B cell (primary cell): ENCODE data around the gene PBXIP1. TPM values are rescaled to one million over a fixed set of nuclear protein-coding genes. Genes with fewer than 3 reads are reported as not detected.

Experiments used
- ATAC-seq: fragments of 200-7000 bp; cut with Tn5 transposase; one replicate; pipeline ENCODE4 v1.10.0; 2021; ENCODE audit warnings: low read depth, mild to moderate bottlenecking, moderate number of reproducible peaks, moderate library complexity
- CTCF ChIA-PET: fragments of 350-600 bp; sonication (Branson Sonifier 250); formaldehyde crosslinking; loops from one replicate; lab custom pipeline; 2021; ENCODE audit warnings: antibody characterized with exemption, inconsistent platforms; lab: Charles Lee
- POLR2A ChIA-PET: fragments of 350-600 bp; sonication (Branson Sonifier 250); formaldehyde crosslinking; loops from one replicate; lab custom pipeline; 2021; ENCODE audit warnings: antibody characterized with exemption; lab: Charles Lee
- DNase-seq: peaks from one replicate; pipeline ENCODE4 v3.0.0; 2013
- H2AFZ ChIP-seq: 2 replicates; pipeline ENCODE4 v1.6.1; 2012; ENCODE audit warnings: mild to moderate bottlenecking, low read depth, low read length; ENCODE audit not compliant: insufficient read depth, poor library complexity, severe bottlenecking
- H3K27ac ChIP-seq, 2 donors: 1 replicate in 1 of 2; 2 replicates in 1 of 2; pipeline ENCODE4 v1.5.1; 2012 to 2013; ENCODE audit warnings: low read length in 2 of 2, mild to moderate bottlenecking in 2 of 2, moderate library complexity in 1 of 2
- H3K27me3 ChIP-seq, 4 experiments: fragments of 200-600 bp in 1 of 4; sonication (generic) in 1 of 4; replicated peaks in 1 of 4; 1 replicate in 2 of 4; 2 replicates in 2 of 4; pipeline versions ENCODE4 v1.6.1 to v1.7.0; 2013 to 2016; ENCODE audit warnings: low read length in 3 of 4, mild to moderate bottlenecking in 2 of 4, mixed read lengths in 1 of 4, moderate library complexity in 1 of 4; ENCODE audit not compliant: insufficient read depth in 4 of 4, control insufficient read depth in 3 of 4; ENCODE audit errors: control extremely low read depth in 1 of 4
- H3K36me3 ChIP-seq, 2 experiments: replicated peaks in 1 of 2; 1 replicate in 1 of 2; 2 replicates in 1 of 2; pipeline versions ENCODE4 v1.6.1 to v1.7.1; 2013; ENCODE audit warnings: low read length in 1 of 2; ENCODE audit not compliant: insufficient read depth in 2 of 2, control insufficient read depth in 1 of 2; ENCODE audit errors: control extremely low read depth in 1 of 2, extremely low read depth in 1 of 2
- H3K4me1 ChIP-seq, 2 donors: fragments of 200-600 bp in 1 of 2; sonication (generic) in 1 of 2; 1 replicate in 1 of 2; 2 replicates in 1 of 2; pipeline versions ENCODE4 v1.5.1 to v1.6.1; 2013 to 2017; ENCODE audit warnings: low read length in 2 of 2; ENCODE audit not compliant: control insufficient read depth in 2 of 2, insufficient read depth in 2 of 2
- H3K4me2 ChIP-seq: replicated peaks from 2 replicates; pipeline ENCODE3; 2012; ENCODE audit warnings: mild to moderate bottlenecking, low read depth, low read length; ENCODE audit not compliant: poor library complexity, severe bottlenecking
- H3K4me3 ChIP-seq, 5 experiments: fragments of 200-600 bp in 1 of 5; sonication (generic) in 1 of 5; 1 replicate in 3 of 5; 2 replicates in 2 of 5; pipeline versions ENCODE4 v1.5.1 to v1.7.0; 2011 to 2016; ENCODE audit warnings: low read length in 4 of 5, mild to moderate bottlenecking in 4 of 5, low read depth in 2 of 5, control low read depth in 1 of 5, moderate library complexity in 1 of 5; ENCODE audit not compliant: insufficient read depth in 1 of 5; ENCODE audit errors: control extremely low read depth in 1 of 5, extremely low read depth in 1 of 5
- H3K79me2 ChIP-seq: fragments of 200-600 bp; sonication (generic); one replicate; pipeline ENCODE4 v1.6.0; 2016; ENCODE audit warnings: low read length; ENCODE audit not compliant: control insufficient read depth, insufficient read depth
- H3K9ac ChIP-seq: fragments of 200-600 bp; sonication (generic); 2 replicates; pipeline ENCODE4 v1.6.1; 2017; ENCODE audit warnings: mild to moderate bottlenecking, low read length, moderate library complexity
- H3K9me3 ChIP-seq, 3 donors: one replicate each; pipeline versions ENCODE4 v1.6.1 to v1.7.1; 2013; ENCODE audit warnings: low read length in 2 of 3; ENCODE audit not compliant: control insufficient read depth in 2 of 3, insufficient read depth in 1 of 3; ENCODE audit errors: control extremely low read depth in 1 of 3
- H4K20me1 ChIP-seq: 2 replicates; pipeline ENCODE4 v1.6.0; 2012; ENCODE audit warnings: mild to moderate bottlenecking, low read length; ENCODE audit not compliant: insufficient read depth, control insufficient read depth, poor library complexity, severe bottlenecking
- H3K27ac Mint-ChIP-seq: one replicate; pipeline ENCODE4 v1.8.0; 2021; ENCODE audit warnings: mixed read lengths
- H3K27me3 Mint-ChIP-seq: one replicate; pipeline ENCODE4 v1.8.0; 2021; ENCODE audit warnings: mixed read lengths
- H3K4me1 Mint-ChIP-seq: one replicate; pipeline ENCODE4 v1.8.0; 2021; ENCODE audit warnings: mixed read lengths
- H3K4me3 Mint-ChIP-seq: one replicate; pipeline ENCODE4 v1.8.0; 2021; ENCODE audit warnings: mixed read lengths
- H3K9me3 Mint-ChIP-seq: one replicate; pipeline ENCODE4 v1.8.0; 2022; ENCODE audit warnings: mixed read lengths; ENCODE audit not compliant: insufficient read depth
- EZH2 ChIP-seq: IDR thresholded peaks from 2 replicates; pipeline ENCODE4 v1.6.1; 2012; ENCODE audit warnings: borderline replicate concordance, low read depth, mild to moderate bottlenecking, moderate library complexity, low read length; ENCODE audit not compliant: insufficient read depth, poor library complexity, severe bottlenecking
- WGBS: methylation state at CpG from one replicate; pipeline ENCODE4 v1.1.5; 2013; ENCODE audit warnings: missing lambda C conversion rate; ENCODE audit not compliant: insufficient coverage; 5-methylcytosine and 5-hydroxymethylcytosine counted together
- intact Hi-C: fragments of 100-400 bp; cut with micrococcal nuclease; formaldehyde crosslinking; loops from one replicate; pipeline ENCODE4 v1.10.0; 2022
- polyA plus RNA-seq: library from polyadenylated mRNA; depleted of rRNA; stranded (reverse); fragments of >200 nt; gene quantifications from 2 replicates; pipeline ENCODE4 v1.2.3, GENCODE V29; 2012
- total RNA-seq, 2 donors: library from RNA; stranded (reverse); fragments of 120-200 nt in 1 of 2; gene quantifications; 1 replicate in 1 of 2; 2 replicates in 1 of 2; pipeline versions ENCODE4 v1.2.3 to v1.2.4, GENCODE V29; 2013 to 2022
- TF ChIP-seq, protein P1 (sequence below): fragments of 200-600 bp; IDR thresholded peaks from one replicate; pipeline ENCODE4 v1.8.0; 2022; ENCODE audit warnings: antibody characterized with exemption, mild to moderate bottlenecking

PBXIP1 gene
- total and polyA plus RNA-seq, 2 donors (not counting 1 experiment from before 2014, with no cell fraction given): 77.6 to 212 TPM

- peak overlapping the region; percentile 82 for H3K4me2 ChIP-seq
- ChIA-PET POLR2A (no interaction called here), CTCF (interaction anchor here (1.2 to 2.3 kb wide), 2 partner anchors 10 to 58 kb away, joined by 3 to 5 read pairs; no protein-coding TSS in a partner anchor)
- peak overlapping the region in 1 of 2 donors; percentile 88 for H3K27ac ChIP-seq
- Mint-ChIP-seq H3K4me3 (peak overlapping the region; percentile 45), H3K27ac (peak overlapping the region; percentile 74), H3K27me3 (no peaks in the 10 kb centered on the region), H3K4me1 (peaks cover 77% of the 10 kb centered on the region), H3K9me3 (no peaks in the 10 kb centered on the region)
- intact Hi-C loops: no loop called here
- ATAC-seq: no peak
- no peaks in the 10 kb centered on the region for H3K27me3 ChIP-seq
- H3K9me3 ChIP-seq: no peaks in the 10 kb centered on the region
- peak; percentile 52 for DNase-seq
- peak overlapping the region; percentile 56 for H3K9ac ChIP-seq
- peaks cover 19% of the 10 kb centered on the region for H4K20me1 ChIP-seq
- 52% methylated on average over 4 of the region's 5 CpGs for WGBS
- peaks cover 22% of the 10 kb centered on the region for H3K79me2 ChIP-seq
- H3K36me3 ChIP-seq: peaks cover 0 to 21% of the 10 kb centered on the region in 2 experiments
- H2AFZ ChIP-seq: no peak overlapping the region
- peaks cover 54 to 77% of the 10 kb centered on the region in 2 donors for H3K4me1 ChIP-seq
- peak overlapping the region in 1 of 5 experiments; percentile 41 for H3K4me3 ChIP-seq
- no peak for TF ChIP-seq EZH2
- TF ChIP-seq, protein P1, sequence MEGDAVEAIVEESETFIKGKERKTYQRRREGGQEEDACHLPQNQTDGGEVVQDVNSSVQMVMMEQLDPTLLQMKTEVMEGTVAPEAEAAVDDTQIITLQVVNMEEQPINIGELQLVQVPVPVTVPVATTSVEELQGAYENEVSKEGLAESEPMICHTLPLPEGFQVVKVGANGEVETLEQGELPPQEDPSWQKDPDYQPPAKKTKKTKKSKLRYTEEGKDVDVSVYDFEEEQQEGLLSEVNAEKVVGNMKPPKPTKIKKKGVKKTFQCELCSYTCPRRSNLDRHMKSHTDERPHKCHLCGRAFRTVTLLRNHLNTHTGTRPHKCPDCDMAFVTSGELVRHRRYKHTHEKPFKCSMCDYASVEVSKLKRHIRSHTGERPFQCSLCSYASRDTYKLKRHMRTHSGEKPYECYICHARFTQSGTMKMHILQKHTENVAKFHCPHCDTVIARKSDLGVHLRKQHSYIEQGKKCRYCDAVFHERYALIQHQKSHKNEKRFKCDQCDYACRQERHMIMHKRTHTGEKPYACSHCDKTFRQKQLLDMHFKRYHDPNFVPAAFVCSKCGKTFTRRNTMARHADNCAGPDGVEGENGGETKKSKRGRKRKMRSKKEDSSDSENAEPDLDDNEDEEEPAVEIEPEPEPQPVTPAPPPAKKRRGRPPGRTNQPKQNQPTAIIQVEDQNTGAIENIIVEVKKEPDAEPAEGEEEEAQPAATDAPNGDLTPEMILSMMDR: no peak
These were observed 14.4 kb downstream of the PBXIP1 start for GRCh38 chr1:154941333-154942013.

DNA sequence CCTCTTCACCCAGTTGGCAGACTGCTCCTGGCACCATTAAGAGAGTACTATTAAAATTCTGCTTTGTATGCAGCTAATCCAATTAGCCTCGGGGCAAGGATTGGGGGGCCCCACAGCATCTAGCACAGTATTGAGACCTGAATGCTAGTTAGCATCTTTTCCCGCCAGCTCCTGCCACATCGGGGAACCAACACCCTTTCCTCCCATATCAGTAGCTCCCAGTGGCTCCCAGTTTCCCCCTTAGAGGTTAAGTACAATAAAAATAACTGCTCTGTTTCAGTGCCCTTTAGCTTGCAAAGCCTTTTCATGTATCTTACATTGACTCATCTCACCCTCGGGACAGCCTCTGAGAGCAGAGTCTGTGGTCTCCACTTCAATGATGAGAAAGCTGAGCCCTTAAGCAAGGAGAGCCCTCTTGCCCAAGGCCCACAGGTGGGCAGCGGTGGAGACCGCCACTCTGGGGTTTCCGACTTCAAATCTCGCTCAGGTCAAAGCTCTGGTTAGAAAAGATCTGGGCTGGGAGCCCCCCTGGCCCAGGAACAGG lies 15.2 kb downstream of the PBXIP1 start:
- H3K9me3 ChIP-seq: no peaks in the 10 kb centered on the region
- intact Hi-C loops: no loop called here
- peak overlapping the region; percentile 45 for H3K4me3 Mint-ChIP-seq
- H3K79me2 ChIP-seq: peaks cover 29% of the 10 kb centered on the region
- H3K9me3 Mint-ChIP-seq: no peaks in the 10 kb centered on the region
- H3K4me1 Mint-ChIP-seq: peaks cover 78% of the 10 kb centered on the region
- CTCF ChIA-PET: interaction anchor here (0.7 to 2.3 kb wide), 3 partner anchors 11 to 151 kb away, joined by 3 to 5 read pairs (median 3); no protein-coding TSS in a partner anchor
- H3K36me3 ChIP-seq: peaks cover 0 to 14% of the 10 kb centered on the region in 2 experiments
- H2AFZ ChIP-seq: no peak overlapping the region
- TF ChIP-seq EZH2: no peak
- TF ChIP-seq, protein P1: no peak
- H3K27ac Mint-ChIP-seq: peak overlapping the region; percentile 74
- no peak overlapping the region for H3K9ac ChIP-seq
- peak overlapping the region; percentile 82 for H3K4me2 ChIP-seq
- 47% methylated on average over 6 of the region's 8 CpGs for WGBS
- peak; percentile 36 for DNase-seq
- peaks cover 19% of the 10 kb centered on the region for H4K20me1 ChIP-seq
- ATAC-seq: no peak
- H3K27me3 ChIP-seq: no peaks in the 10 kb centered on the region
- no peaks in the 10 kb centered on the region for H3K27me3 Mint-ChIP-seq
- H3K27ac ChIP-seq: no peak overlapping the region
- no peak overlapping the region for H3K4me3 ChIP-seq
- POLR2A ChIA-PET: interaction anchor here (0.5 to 1.6 kb wide), 3 partner anchors 12 to 883 kb away, joined by 3 to 7 read pairs (median 5); no protein-coding TSS in a partner anchor
- H3K4me1 ChIP-seq: peaks cover 59 to 83% of the 10 kb centered on the region in 2 donors
